Right lobe of liver (tissue), 4 donors: ENCODE measurements around the gene MAL.

ENCODE experiments used
- CTCF ChIP-seq, 4 donors: fragments of 200-600 bp in 3 of 4; fragments of 450-650 bp in 1 of 4; IDR thresholded peaks; one replicate each; pipeline versions ENCODE4 v1.5.1 to v1.8.0; 2016 to 2022; ENCODE audit warnings: antibody characterized with exemption in 4 of 4, mild to moderate bottlenecking in 2 of 4
- POLR2A ChIP-seq: fragments of 450-650 bp; IDR thresholded peaks from one replicate; pipeline ENCODE4 v1.6.1; 2017; ENCODE audit warnings: antibody characterized with exemption, mild to moderate bottlenecking
- donor health status: DM: no; HTN: no; CAD: no.
- donor health status: DM: no; HTN: no; CAD: no.
- donor health status: DM: no; HTN: yes; CAD: no.

GRCh38 chr2:95077530-95077825 lies 52.0 kb downstream of the MAL start:
- TF ChIP-seq CTCF (IDR thresholded peaks at IDR 0.05) (no peak), POLR2A (no peak)
